ENCODE results near the gene TRPV2.

- TF ChIP-seq CTCF (IDR thresholded peaks at IDR 0.05) (no peak), POLR2A (IDR thresholded peaks at IDR 0.05) (no peak)
Measured at GRCh38 chr17:16483021-16483645, 67.8 kb downstream of the TRPV2 start.
